ENCODE results near the gene RFFL.
"Not testable (repeated sequence)": the region's sequence is repeated elsewhere in the genome, so short reads cannot be mapped to it uniquely, and the experiment has no call there.

RFFL gene, protein sequence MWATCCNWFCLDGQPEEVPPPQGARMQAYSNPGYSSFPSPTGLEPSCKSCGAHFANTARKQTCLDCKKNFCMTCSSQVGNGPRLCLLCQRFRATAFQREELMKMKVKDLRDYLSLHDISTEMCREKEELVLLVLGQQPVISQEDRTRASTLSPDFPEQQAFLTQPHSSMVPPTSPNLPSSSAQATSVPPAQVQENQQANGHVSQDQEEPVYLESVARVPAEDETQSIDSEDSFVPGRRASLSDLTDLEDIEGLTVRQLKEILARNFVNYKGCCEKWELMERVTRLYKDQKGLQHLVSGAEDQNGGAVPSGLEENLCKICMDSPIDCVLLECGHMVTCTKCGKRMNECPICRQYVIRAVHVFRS

GRCh38 chr17:35063514-35064223, at the start of gene RFFL:
Gene RFFL (minus strand): TSS chr17:35063707. CDS start chr17:35026553, 37,154 bp downstream.
- H3K4me1 ChIP-seq (ENCODE audit: control insufficient read depth, insufficient read depth, low read length) = no peaks in the 10 kb centered on the region
- H3K4me3 ChIP-seq (ENCODE audit: low read length in 2 of 2) = peak within 1 kb of the TSS in 1 of 2 donors; percentile 58
- H3K9ac ChIP-seq (ENCODE audit: low read length in 2 of 2) = peak within 1 kb of the TSS; percentile 42 to 66
- peak within 1 kb of the TSS; percentile 87 for H3K27ac ChIP-seq (ENCODE audit: low read length)
- H3K27me3 ChIP-seq (ENCODE audit: control insufficient read depth in 1 of 2, insufficient read depth in 2 of 2, low read length in 2 of 2) = no peaks in the 10 kb centered on the region
- peaks cover 0 to 2% of the 10 kb centered on the region in 2 donors for H3K36me3 ChIP-seq (ENCODE audit: control insufficient read depth in 2 of 2, insufficient read depth in 2 of 2, low read length in 2 of 2)
- H3K9me3 ChIP-seq (ENCODE audit: control insufficient read depth in 2 of 2, low read length in 2 of 2) = no peaks in the 10 kb centered on the region

DNA sequence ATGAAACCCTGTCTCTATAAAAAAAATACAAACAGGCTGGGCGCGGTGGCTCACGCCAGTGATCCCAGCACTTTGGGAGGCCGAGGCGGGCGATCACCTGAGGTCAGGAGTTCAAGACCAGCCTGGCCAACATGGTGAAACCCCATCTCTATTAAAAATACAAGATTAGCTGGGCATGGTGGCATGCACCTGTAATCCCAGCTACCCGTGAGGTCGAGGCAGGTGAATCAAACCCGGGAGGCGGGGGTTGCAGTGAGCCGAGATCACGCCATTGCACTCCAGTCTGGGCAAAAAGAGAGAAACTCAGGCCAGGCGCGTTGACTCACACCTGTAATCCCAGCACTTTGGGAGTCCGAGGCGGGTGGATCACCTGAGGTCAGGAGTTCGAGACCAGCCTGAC, 47.3 kb upstream of the RFFL start:
- H3K4me3 ChIP-seq (ENCODE audit: low read length in 2 of 2); H3K4me1 ChIP-seq (ENCODE audit: control insufficient read depth, insufficient read depth, low read length): not testable (repeated sequence)

GRCh38 chr17:35104844-35105450, 41.4 kb upstream of the RFFL start:
- H3K4me1 ChIP-seq (ENCODE audit: control insufficient read depth, insufficient read depth, low read length) = no peaks in the 10 kb centered on the region
- H3K9ac ChIP-seq (ENCODE audit: low read length in 2 of 2) = no peak overlapping the region
- no peak overlapping the region for H3K27ac ChIP-seq (ENCODE audit: low read length)
- H3K4me3 ChIP-seq (ENCODE audit: low read length in 2 of 2) = no peak overlapping the region
- H3K9me3 ChIP-seq (ENCODE audit: control insufficient read depth in 2 of 2, low read length in 2 of 2) = peaks cover 0 to 4% of the 10 kb centered on the region in 2 donors
- H3K36me3 ChIP-seq (ENCODE audit: control insufficient read depth in 2 of 2, insufficient read depth in 2 of 2, low read length in 2 of 2) = peaks cover 26 to 32% of the 10 kb centered on the region in 2 donors
- H3K27me3 ChIP-seq (ENCODE audit: control insufficient read depth in 1 of 2, insufficient read depth in 2 of 2, low read length in 2 of 2) = no peaks in the 10 kb centered on the region

More for the DNA sequence above, 47.3 kb upstream of the RFFL start:
- H3K27ac ChIP-seq (ENCODE audit: low read length); H3K9ac ChIP-seq (ENCODE audit: low read length in 2 of 2); H3K9me3 ChIP-seq (ENCODE audit: control insufficient read depth in 2 of 2, low read length in 2 of 2); H3K27me3 ChIP-seq (ENCODE audit: control insufficient read depth in 1 of 2, insufficient read depth in 2 of 2, low read length in 2 of 2): not testable (repeated sequence)
- H3K36me3 ChIP-seq (ENCODE audit: control insufficient read depth in 2 of 2, insufficient read depth in 2 of 2, low read length in 2 of 2) = peaks cover 13% of the 10 kb centered on the region in 2 donors

DNA sequence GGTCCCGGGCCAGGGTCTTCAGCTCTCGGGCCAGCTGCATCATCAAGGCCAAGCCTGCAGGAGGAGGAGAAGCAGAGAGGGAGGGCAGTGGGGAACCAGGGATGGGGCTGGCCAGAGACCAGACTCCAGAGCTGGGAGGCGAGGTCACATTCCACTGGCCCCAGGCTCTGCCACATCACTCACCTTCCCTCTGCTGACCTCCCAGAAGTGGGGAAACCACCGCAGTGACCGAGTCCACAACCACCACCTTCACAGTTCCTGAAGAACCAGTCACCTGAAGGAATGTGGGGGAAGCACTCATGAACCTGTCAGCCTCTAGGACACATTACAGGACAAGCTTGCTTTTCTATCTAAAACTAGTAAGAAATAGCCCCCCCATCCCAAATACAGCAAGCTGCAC, 39.8 kb upstream of the RFFL start:
- Histone ChIP-seq H3K27ac (ENCODE audit: low read length) (no peak overlapping the region), H3K27me3 (ENCODE audit: control insufficient read depth in 1 of 2, insufficient read depth in 2 of 2, low read length in 2 of 2) (no peaks in the 10 kb centered on the region), H3K4me1 (ENCODE audit: control insufficient read depth, insufficient read depth, low read length) (no peaks in the 10 kb centered on the region), H3K9me3 (ENCODE audit: control insufficient read depth in 2 of 2, low read length in 2 of 2) (peaks cover 0 to 4% of the 10 kb centered on the region in 2 donors), H3K36me3 (ENCODE audit: control insufficient read depth in 2 of 2, insufficient read depth in 2 of 2, low read length in 2 of 2) (peaks cover 26 to 37% of the 10 kb centered on the region in 2 donors), H3K9ac (ENCODE audit: low read length in 2 of 2) (no peak overlapping the region), H3K4me3 (ENCODE audit: low read length in 2 of 2) (no peak overlapping the region)

- H3K4me1 ChIP-seq (ENCODE audit: control insufficient read depth, insufficient read depth, low read length) = no peaks in the 10 kb centered on the region
Observed at GRCh38 chr17:35101725-35102124, 38.2 kb upstream of the RFFL start.

DNA sequence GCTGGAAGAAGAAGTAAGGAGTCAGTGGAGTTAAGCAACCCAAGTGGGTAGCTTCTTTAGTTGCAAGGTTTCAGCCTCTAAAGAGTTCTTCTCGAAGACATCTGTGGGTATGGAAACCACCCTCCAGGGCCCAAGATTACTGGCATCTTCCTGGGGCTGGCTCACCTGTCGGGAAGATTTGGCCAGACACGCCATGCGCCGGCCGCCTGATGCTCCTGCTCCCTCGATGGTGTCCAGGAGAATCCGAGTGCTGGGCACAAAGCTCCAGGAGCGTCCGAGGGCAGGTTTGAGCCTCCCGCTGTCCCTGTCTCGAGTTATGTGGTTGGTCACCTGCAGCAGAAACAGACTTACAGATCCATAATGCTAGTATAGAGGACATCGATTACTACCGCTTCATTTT, 37.5 kb upstream of the RFFL start:
- H3K9me3 ChIP-seq (ENCODE audit: control insufficient read depth in 2 of 2, low read length in 2 of 2) = peaks cover 0 to 3% of the 10 kb centered on the region in 2 donors
- no peak overlapping the region for H3K9ac ChIP-seq (ENCODE audit: low read length in 2 of 2)
- H3K27ac ChIP-seq (ENCODE audit: low read length) = no peak overlapping the region
- H3K4me1 ChIP-seq (ENCODE audit: control insufficient read depth, insufficient read depth, low read length) = no peaks in the 10 kb centered on the region
- H3K27me3 ChIP-seq (ENCODE audit: control insufficient read depth in 1 of 2, insufficient read depth in 2 of 2, low read length in 2 of 2) = no peaks in the 10 kb centered on the region
- peaks cover 14 to 29% of the 10 kb centered on the region in 2 donors for H3K36me3 ChIP-seq (ENCODE audit: control insufficient read depth in 2 of 2, insufficient read depth in 2 of 2, low read length in 2 of 2)
- no peak overlapping the region for H3K4me3 ChIP-seq (ENCODE audit: low read length in 2 of 2)

More at GRCh38 chr17:35101725-35102124, 38.2 kb upstream of the RFFL start:
- peaks cover 20 to 36% of the 10 kb centered on the region in 2 donors for H3K36me3 ChIP-seq (ENCODE audit: control insufficient read depth in 2 of 2, insufficient read depth in 2 of 2, low read length in 2 of 2)
- H3K9me3 ChIP-seq (ENCODE audit: control insufficient read depth in 2 of 2, low read length in 2 of 2) = peaks cover 0 to 4% of the 10 kb centered on the region in 2 donors
- no peaks in the 10 kb centered on the region for H3K27me3 ChIP-seq (ENCODE audit: control insufficient read depth in 1 of 2, insufficient read depth in 2 of 2, low read length in 2 of 2)
- H3K4me3 ChIP-seq (ENCODE audit: low read length in 2 of 2) = no peak overlapping the region
- no peak overlapping the region for H3K9ac ChIP-seq (ENCODE audit: low read length in 2 of 2)
- H3K27ac ChIP-seq (ENCODE audit: low read length) = no peak overlapping the region

GRCh38 chr17:35099908-35100307, 36.4 kb upstream of the RFFL start:
- Histone ChIP-seq H3K4me3 (ENCODE audit: low read length in 2 of 2) (no peak overlapping the region), H3K9ac (ENCODE audit: low read length in 2 of 2) (no peak overlapping the region), H3K36me3 (ENCODE audit: control insufficient read depth in 2 of 2, insufficient read depth in 2 of 2, low read length in 2 of 2) (peaks cover 12 to 23% of the 10 kb centered on the region in 2 donors), H3K4me1 (ENCODE audit: control insufficient read depth, insufficient read depth, low read length) (no peaks in the 10 kb centered on the region), H3K27me3 (ENCODE audit: control insufficient read depth in 1 of 2, insufficient read depth in 2 of 2, low read length in 2 of 2) (no peaks in the 10 kb centered on the region), H3K9me3 (ENCODE audit: control insufficient read depth in 2 of 2, low read length in 2 of 2) (no peaks in the 10 kb centered on the region), H3K27ac (ENCODE audit: low read length) (no peak overlapping the region)

GRCh38 chr17:35097776-35098175, 34.3 kb upstream of the RFFL start:
- Histone ChIP-seq H3K9me3 (ENCODE audit: control insufficient read depth in 2 of 2, low read length in 2 of 2) (no peaks in the 10 kb centered on the region), H3K4me3 (ENCODE audit: low read length in 2 of 2) (no peak overlapping the region), H3K36me3 (ENCODE audit: control insufficient read depth in 2 of 2, insufficient read depth in 2 of 2, low read length in 2 of 2) (peaks cover 12 to 19% of the 10 kb centered on the region in 2 donors), H3K27me3 (ENCODE audit: control insufficient read depth in 1 of 2, insufficient read depth in 2 of 2, low read length in 2 of 2) (no peaks in the 10 kb centered on the region), H3K9ac (ENCODE audit: low read length in 2 of 2) (no peak overlapping the region), H3K27ac (ENCODE audit: low read length) (no peak overlapping the region), H3K4me1 (ENCODE audit: control insufficient read depth, insufficient read depth, low read length) (no peaks in the 10 kb centered on the region)

DNA sequence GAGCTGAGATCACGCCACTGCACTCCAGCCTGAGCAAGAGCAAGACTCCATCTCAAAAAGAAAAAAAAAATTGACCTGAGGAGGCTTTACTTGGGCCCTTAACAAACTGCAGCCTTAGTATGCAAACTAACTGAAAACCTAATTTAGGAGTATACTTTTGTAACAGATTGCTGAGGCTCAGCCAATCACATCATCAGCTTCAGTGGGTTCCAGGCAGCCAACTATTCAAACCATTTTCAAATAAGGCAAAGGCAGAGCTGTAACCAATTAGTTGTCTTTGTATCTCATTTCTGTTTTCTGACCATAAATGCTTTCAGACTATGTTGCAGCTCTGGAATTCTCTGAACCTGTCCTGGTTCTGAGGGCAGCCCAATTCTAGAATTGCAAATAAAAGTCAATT, 32.2 kb upstream of the RFFL start:
- no peak overlapping the region for H3K9ac ChIP-seq (ENCODE audit: low read length in 2 of 2)

DNA sequence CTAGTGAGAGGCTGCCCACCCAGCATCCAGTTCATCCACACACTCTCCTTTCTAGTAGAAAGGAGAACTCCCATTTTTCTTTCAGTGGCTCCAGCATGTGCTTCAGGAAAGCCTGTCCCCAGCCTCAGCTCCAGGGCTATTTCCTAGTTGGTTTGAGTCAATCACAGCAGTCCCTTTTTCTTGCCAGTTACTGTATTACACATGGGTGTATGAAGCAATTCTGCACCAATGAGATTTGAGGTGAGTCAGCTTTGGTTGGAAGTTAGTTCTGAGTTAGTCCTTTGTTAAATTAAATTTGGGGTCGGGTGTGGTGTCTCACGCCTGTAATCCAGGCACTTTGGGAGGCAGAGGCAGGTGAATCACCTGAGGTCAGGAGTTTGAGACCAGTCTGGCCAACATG, 31.4 kb upstream of the RFFL start:
- no peaks in the 10 kb centered on the region for H3K9me3 ChIP-seq (ENCODE audit: control insufficient read depth in 2 of 2, low read length in 2 of 2)
- H3K36me3 ChIP-seq (ENCODE audit: control insufficient read depth in 2 of 2, insufficient read depth in 2 of 2, low read length in 2 of 2) = peaks cover 0 to 5% of the 10 kb centered on the region in 2 donors
- no peak overlapping the region for H3K9ac ChIP-seq (ENCODE audit: low read length in 2 of 2)
- no peaks in the 10 kb centered on the region for H3K4me1 ChIP-seq (ENCODE audit: control insufficient read depth, insufficient read depth, low read length)
- H3K27me3 ChIP-seq (ENCODE audit: control insufficient read depth in 1 of 2, insufficient read depth in 2 of 2, low read length in 2 of 2) = no peaks in the 10 kb centered on the region
- no peak overlapping the region for H3K27ac ChIP-seq (ENCODE audit: low read length)
- no peak overlapping the region for H3K4me3 ChIP-seq (ENCODE audit: low read length in 2 of 2)

More for the DNA sequence above, 32.2 kb upstream of the RFFL start:
- Histone ChIP-seq H3K27me3 (ENCODE audit: control insufficient read depth in 1 of 2, insufficient read depth in 2 of 2, low read length in 2 of 2) (no peaks in the 10 kb centered on the region), H3K4me1 (ENCODE audit: control insufficient read depth, insufficient read depth, low read length) (no peaks in the 10 kb centered on the region), H3K36me3 (ENCODE audit: control insufficient read depth in 2 of 2, insufficient read depth in 2 of 2, low read length in 2 of 2) (peaks cover 4 to 10% of the 10 kb centered on the region in 2 donors), H3K27ac (ENCODE audit: low read length) (no peak overlapping the region), H3K9me3 (ENCODE audit: control insufficient read depth in 2 of 2, low read length in 2 of 2) (no peaks in the 10 kb centered on the region), H3K4me3 (ENCODE audit: low read length in 2 of 2) (no peak overlapping the region)
